Measurements from ENCODE around the gene DRD2. TPM values are rescaled to one million over a fixed set of nuclear protein-coding genes. Genes with fewer than 3 reads are reported as not detected.

Gene DRD2
- polyA plus RNA-seq, 4 donors: 0.28 to 0.41 TPM; not detected in 2

- Histone ChIP-seq H3K4me1 (ENCODE audit: control insufficient read depth in 3 of 3, insufficient read depth in 2 of 3, low read depth in 1 of 3, low read length in 2 of 3) (no peaks in the 10 kb centered on the region), H3K9me3 (ENCODE audit: control insufficient read depth in 2 of 2, insufficient read depth in 1 of 2, low read depth in 1 of 2, low read length in 1 of 2) (no peaks in the 10 kb centered on the region), H3K4me3 (ENCODE audit: low read depth in 1 of 3, low read length in 3 of 3) (no peak overlapping the region), H3K27ac (ENCODE audit: low read depth in 1 of 3, low read length in 2 of 3) (no peak overlapping the region), H3K27me3 (ENCODE audit: control insufficient read depth in 3 of 3, insufficient read depth in 3 of 3, low read length in 3 of 3) (peaks cover 0 to 2% (median 0%) of the 10 kb centered on the region in 3 donors), H3K36me3 (ENCODE audit: control insufficient read depth in 3 of 3, insufficient read depth in 2 of 3, low read depth in 1 of 3, low read length in 3 of 3) (no peaks in the 10 kb centered on the region)
- FAIRE-seq: no peak
- DNase-seq: no peak
- WGBS, 3 donors: 58 to 85% (median 74%) methylated on average over 2 of the region's 2 CpGs
Measured at GRCh38 chr11:113464416-113464815, 10.8 kb downstream of the DRD2 start.

DNA sequence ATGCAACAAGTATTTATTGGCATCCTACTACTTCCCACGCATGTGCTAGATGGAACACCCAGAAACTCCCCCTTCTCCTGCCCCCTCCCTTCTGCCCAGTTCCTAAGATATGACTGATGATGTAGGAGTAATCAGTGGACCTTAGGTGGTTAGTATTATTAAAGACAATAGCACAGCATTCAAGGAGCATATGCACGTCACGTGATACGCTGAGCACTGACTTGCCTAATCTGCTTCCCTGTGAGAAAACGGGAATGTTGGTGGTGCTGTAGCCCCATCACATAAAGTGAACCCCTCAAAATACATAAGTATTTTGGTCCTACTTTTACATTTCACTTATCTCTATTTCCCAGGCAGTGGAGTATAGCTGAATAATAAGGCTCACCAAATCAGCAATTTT is 12.4 kb downstream of the DRD2 start:
- peaks cover 0 to 2% (median 0%) of the 10 kb centered on the region in 3 donors for H3K27me3 ChIP-seq (ENCODE audit: control insufficient read depth in 3 of 3, insufficient read depth in 3 of 3, low read length in 3 of 3)
- FAIRE-seq (no peak), DNase-seq (no peak)
- H3K27ac ChIP-seq (ENCODE audit: low read depth in 1 of 3, low read length in 2 of 3): no peak overlapping the region
- no peak overlapping the region for H3K4me3 ChIP-seq (ENCODE audit: low read depth in 1 of 3, low read length in 3 of 3)
- WGBS, 3 donors: 87 to 91% (median 90%) methylated on average over 5 of the region's 5 CpGs
- H3K36me3 ChIP-seq (ENCODE audit: control insufficient read depth in 3 of 3, insufficient read depth in 2 of 3, low read depth in 1 of 3, low read length in 3 of 3): no peaks in the 10 kb centered on the region
- H3K9me3 ChIP-seq (ENCODE audit: control insufficient read depth in 2 of 2, insufficient read depth in 1 of 2, low read depth in 1 of 2, low read length in 1 of 2): no peaks in the 10 kb centered on the region
- no peaks in the 10 kb centered on the region for H3K4me1 ChIP-seq (ENCODE audit: control insufficient read depth in 3 of 3, insufficient read depth in 2 of 3, low read depth in 1 of 3, low read length in 2 of 3)

GRCh38 chr11:113461639-113462038 is 13.6 kb downstream of the DRD2 start:
- no peaks in the 10 kb centered on the region for H3K9me3 ChIP-seq (ENCODE audit: control insufficient read depth in 2 of 2, insufficient read depth in 1 of 2, low read depth in 1 of 2, low read length in 1 of 2)
- H3K27me3 ChIP-seq (ENCODE audit: control insufficient read depth in 3 of 3, insufficient read depth in 3 of 3, low read length in 3 of 3): no peaks in the 10 kb centered on the region
- DNase-seq: no peak
- H3K36me3 ChIP-seq (ENCODE audit: control insufficient read depth in 3 of 3, insufficient read depth in 2 of 3, low read depth in 1 of 3, low read length in 3 of 3): no peaks in the 10 kb centered on the region
- H3K4me3 ChIP-seq (ENCODE audit: low read depth in 1 of 3, low read length in 3 of 3): no peak overlapping the region
- no peak for FAIRE-seq
- H3K4me1 ChIP-seq (ENCODE audit: control insufficient read depth in 3 of 3, insufficient read depth in 2 of 3, low read depth in 1 of 3, low read length in 2 of 3): no peaks in the 10 kb centered on the region
- WGBS, 3 donors: 75 to 78% (median 77%) methylated on average over 3 of the region's 3 CpGs
- no peak overlapping the region for H3K27ac ChIP-seq (ENCODE audit: low read depth in 1 of 3, low read length in 2 of 3)

- no peaks in the 10 kb centered on the region for H3K4me1 ChIP-seq (ENCODE audit: control insufficient read depth in 3 of 3, insufficient read depth in 2 of 3, low read depth in 1 of 3, low read length in 2 of 3)
- H3K36me3 ChIP-seq (ENCODE audit: control insufficient read depth in 3 of 3, insufficient read depth in 2 of 3, low read depth in 1 of 3, low read length in 3 of 3): no peaks in the 10 kb centered on the region
- H3K9me3 ChIP-seq (ENCODE audit: control insufficient read depth in 2 of 2, insufficient read depth in 1 of 2, low read depth in 1 of 2, low read length in 1 of 2): no peaks in the 10 kb centered on the region
- DNase-seq (no peak), FAIRE-seq (no peak)
- no peak overlapping the region for H3K27ac ChIP-seq (ENCODE audit: low read depth in 1 of 3, low read length in 2 of 3)
- 19 to 56% (median 56%) methylated on average over 3 of the region's 3 CpGs for WGBS, 3 donors
- no peaks in the 10 kb centered on the region for H3K27me3 ChIP-seq (ENCODE audit: control insufficient read depth in 3 of 3, insufficient read depth in 3 of 3, low read length in 3 of 3)
- H3K4me3 ChIP-seq (ENCODE audit: low read depth in 1 of 3, low read length in 3 of 3): no peak overlapping the region
Measured at GRCh38 chr11:113460469-113460868, 14.7 kb downstream of the DRD2 start.

GRCh38 chr11:113458189-113458588 is 17.0 kb downstream of the DRD2 start:
- Histone ChIP-seq H3K4me3 (ENCODE audit: low read depth in 1 of 3, low read length in 3 of 3) (no peak overlapping the region), H3K27ac (ENCODE audit: low read depth in 1 of 3, low read length in 2 of 3) (no peak overlapping the region), H3K36me3 (ENCODE audit: control insufficient read depth in 3 of 3, insufficient read depth in 2 of 3, low read depth in 1 of 3, low read length in 3 of 3) (no peaks in the 10 kb centered on the region), H3K27me3 (ENCODE audit: control insufficient read depth in 3 of 3, insufficient read depth in 3 of 3, low read length in 3 of 3) (no peaks in the 10 kb centered on the region), H3K4me1 (ENCODE audit: control insufficient read depth in 3 of 3, insufficient read depth in 2 of 3, low read depth in 1 of 3, low read length in 2 of 3) (no peaks in the 10 kb centered on the region), H3K9me3 (ENCODE audit: control insufficient read depth in 2 of 2, insufficient read depth in 1 of 2, low read depth in 1 of 2, low read length in 1 of 2) (no peaks in the 10 kb centered on the region)
- 16 to 47% (median 24%) methylated on average over 1 of the region's 1 CpG for WGBS, 3 donors
- FAIRE-seq: no peak
- peak in 1 of 2 donors; percentile 13 for DNase-seq

- 13 to 41% (median 15%) methylated on average over 2 of the region's 2 CpGs for WGBS, 3 donors
- Histone ChIP-seq H3K27ac (ENCODE audit: low read depth in 1 of 3, low read length in 2 of 3) (peak overlapping the region in 2 of 3 donors; percentile 17 to 36), H3K36me3 (ENCODE audit: control insufficient read depth in 3 of 3, insufficient read depth in 2 of 3, low read depth in 1 of 3, low read length in 3 of 3) (no peaks in the 10 kb centered on the region), H3K4me3 (ENCODE audit: low read depth in 1 of 3, low read length in 3 of 3) (no peak overlapping the region), H3K27me3 (ENCODE audit: control insufficient read depth in 3 of 3, insufficient read depth in 3 of 3, low read length in 3 of 3) (no peaks in the 10 kb centered on the region), H3K4me1 (ENCODE audit: control insufficient read depth in 3 of 3, insufficient read depth in 2 of 3, low read depth in 1 of 3, low read length in 2 of 3) (no peaks in the 10 kb centered on the region), H3K9me3 (ENCODE audit: control insufficient read depth in 2 of 2, insufficient read depth in 1 of 2, low read depth in 1 of 2, low read length in 1 of 2) (no peaks in the 10 kb centered on the region)
- FAIRE-seq (no peak), DNase-seq (peak; percentile 32 to 39)
Measured at GRCh38 chr11:113457784-113458183, 17.4 kb downstream of the DRD2 start.

- H3K27ac ChIP-seq (ENCODE audit: low read depth in 1 of 3, low read length in 2 of 3): no peak overlapping the region
- no peaks in the 10 kb centered on the region for H3K36me3 ChIP-seq (ENCODE audit: control insufficient read depth in 3 of 3, insufficient read depth in 2 of 3, low read depth in 1 of 3, low read length in 3 of 3)
- WGBS, 3 donors: 55 to 64% (median 56%) methylated on average over 2 of the region's 2 CpGs
- H3K4me3 ChIP-seq (ENCODE audit: low read depth in 1 of 3, low read length in 3 of 3): no peak overlapping the region
- H3K9me3 ChIP-seq (ENCODE audit: control insufficient read depth in 2 of 2, insufficient read depth in 1 of 2, low read depth in 1 of 2, low read length in 1 of 2): no peaks in the 10 kb centered on the region
- H3K27me3 ChIP-seq (ENCODE audit: control insufficient read depth in 3 of 3, insufficient read depth in 3 of 3, low read length in 3 of 3): no peaks in the 10 kb centered on the region
- FAIRE-seq: no peak
- H3K4me1 ChIP-seq (ENCODE audit: control insufficient read depth in 3 of 3, insufficient read depth in 2 of 3, low read depth in 1 of 3, low read length in 2 of 3): no peaks in the 10 kb centered on the region
- no peak for DNase-seq
Measured at GRCh38 chr11:113454455-113454854, 20.7 kb downstream of the DRD2 start.

- Histone ChIP-seq H3K27me3 (ENCODE audit: control insufficient read depth in 3 of 3, insufficient read depth in 3 of 3, low read length in 3 of 3) (no peaks in the 10 kb centered on the region), H3K27ac (ENCODE audit: low read depth in 1 of 3, low read length in 2 of 3) (no peak overlapping the region), H3K9me3 (ENCODE audit: control insufficient read depth in 2 of 2, insufficient read depth in 1 of 2, low read depth in 1 of 2, low read length in 1 of 2) (no peaks in the 10 kb centered on the region), H3K36me3 (ENCODE audit: control insufficient read depth in 3 of 3, insufficient read depth in 2 of 3, low read depth in 1 of 3, low read length in 3 of 3) (no peaks in the 10 kb centered on the region), H3K4me1 (ENCODE audit: control insufficient read depth in 3 of 3, insufficient read depth in 2 of 3, low read depth in 1 of 3, low read length in 2 of 3) (no peaks in the 10 kb centered on the region), H3K4me3 (ENCODE audit: low read depth in 1 of 3, low read length in 3 of 3) (no peak overlapping the region)
- no peak for DNase-seq
- FAIRE-seq: no peak
- 75 to 78% (median 76%) methylated on average over 6 of the region's 6 CpGs for WGBS, 3 donors
Measured at GRCh38 chr11:113449743-113450142, 25.5 kb downstream of the DRD2 start.

- 30 to 55% (median 30%) methylated on average over 5 of the region's 5 CpGs for WGBS, 3 donors
- H3K9me3 ChIP-seq (ENCODE audit: control insufficient read depth in 2 of 2, insufficient read depth in 1 of 2, low read depth in 1 of 2, low read length in 1 of 2): no peaks in the 10 kb centered on the region
- FAIRE-seq: no peak
- H3K36me3 ChIP-seq (ENCODE audit: control insufficient read depth in 3 of 3, insufficient read depth in 2 of 3, low read depth in 1 of 3, low read length in 3 of 3): no peaks in the 10 kb centered on the region
- no peak for DNase-seq
- H3K27ac ChIP-seq (ENCODE audit: low read depth in 1 of 3, low read length in 2 of 3): no peak overlapping the region
- no peaks in the 10 kb centered on the region for H3K4me1 ChIP-seq (ENCODE audit: control insufficient read depth in 3 of 3, insufficient read depth in 2 of 3, low read depth in 1 of 3, low read length in 2 of 3)
- H3K4me3 ChIP-seq (ENCODE audit: low read depth in 1 of 3, low read length in 3 of 3): no peak overlapping the region
- H3K27me3 ChIP-seq (ENCODE audit: control insufficient read depth in 3 of 3, insufficient read depth in 3 of 3, low read length in 3 of 3): no peaks in the 10 kb centered on the region
Measured at GRCh38 chr11:113448316-113448677, 26.9 kb downstream of the DRD2 start.

Data from small intestine (tissue), 7 donors.